ENCODE data around the gene PDLIM1.

- no peak for TF ChIP-seq ZNF565 (CRISPR knock-in tag; conservative IDR thresholded peaks at IDR 0.05; ENCODE audit: low read depth)
- no peak for TF ChIP-seq PATZ1 (CRISPR knock-in tag; IDR thresholded peaks at IDR 0.05; ENCODE audit: borderline replicate concordance)
- no peak for TF ChIP-seq ZFP30 (CRISPR knock-in tag; IDR thresholded peaks at IDR 0.05)
- TF ChIP-seq OSR1 (CRISPR knock-in tag; IDR thresholded peaks at IDR 0.05): no peak
- TF ChIP-seq CREB5 (CRISPR knock-in tag; IDR thresholded peaks at IDR 0.05; ENCODE audit: low read depth): no peak
- TF ChIP-seq GLIS3 (CRISPR knock-in tag; IDR thresholded peaks at IDR 0.05): no peak
- no peak for TF ChIP-seq RARB (CRISPR knock-in tag; IDR thresholded peaks at IDR 0.05)
- no peak for TF ChIP-seq POU6F1 (CRISPR knock-in tag; IDR thresholded peaks at IDR 0.05; ENCODE audit: borderline replicate concordance, low read depth)
- no peak for TF ChIP-seq ARNTL (CRISPR knock-in tag; IDR thresholded peaks at IDR 0.05; ENCODE audit: borderline replicate concordance, low read depth)
- no peak for TF ChIP-seq ESRRG (CRISPR knock-in tag; IDR thresholded peaks at IDR 0.05)
- no peak for TF ChIP-seq CSRNP3 (CRISPR knock-in tag; IDR thresholded peaks at IDR 0.05)
- no peak for TF ChIP-seq PPARA (CRISPR knock-in tag; IDR thresholded peaks at IDR 0.05; ENCODE audit: borderline replicate concordance)
Observed at GRCh38 chr10:95246582-95247051, 44.2 kb downstream of the PDLIM1 start.
